ENCODE results near the gene PRKX.

GRCh38 chrX:3712051-3712869 is 1.2 kb downstream of the PRKX start:
- TF ChIP-seq CTCF (IDR thresholded peaks at IDR 0.05): no peak
- peak in 1 of 2 donors; percentile 7 for TF ChIP-seq EP300 (IDR thresholded peaks at IDR 0.05)
- peak in 1 of 2 donors; percentile 12 for TF ChIP-seq POLR2A (IDR thresholded peaks at IDR 0.05)
